ENCODE results near the gene CASQ2. TPM values are rescaled to one million over a fixed set of nuclear protein-coding genes. Genes with fewer than 3 reads are reported as not detected.

The CASQ2 gene
- total and polyA plus RNA-seq, 2 of the 13 experiments (the other 11 are each of a cell fraction or from before 2014, with no cell fraction given) = not detected

DNA sequence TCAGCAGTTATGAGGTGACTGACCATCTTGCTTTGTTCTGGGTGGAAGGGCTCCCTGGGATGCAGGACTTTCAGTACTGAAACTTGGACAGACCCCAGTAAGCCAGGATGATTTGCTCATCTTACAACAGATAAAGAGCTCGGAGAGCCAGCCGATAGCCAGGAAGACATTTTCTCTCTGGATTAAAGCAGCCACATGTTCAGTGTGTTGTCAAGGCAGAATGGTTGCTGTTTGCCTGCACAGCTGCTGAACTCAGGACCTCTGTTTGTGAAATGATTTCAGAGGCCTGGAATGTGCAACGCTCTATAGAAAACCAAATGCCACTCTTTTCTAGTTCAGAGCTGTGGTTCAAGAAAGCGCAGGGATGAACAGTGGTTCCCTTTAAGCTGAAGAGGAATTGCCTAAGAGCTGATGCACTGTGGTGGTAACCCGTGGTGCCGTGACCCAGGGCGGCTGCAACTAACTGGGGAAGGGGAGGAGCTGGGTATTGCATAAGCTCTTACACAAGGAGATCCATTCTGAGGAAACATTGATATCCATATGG, 40.7 kb downstream of the CASQ2 start (continued):
- TF ChIP-seq, protein P1, sequence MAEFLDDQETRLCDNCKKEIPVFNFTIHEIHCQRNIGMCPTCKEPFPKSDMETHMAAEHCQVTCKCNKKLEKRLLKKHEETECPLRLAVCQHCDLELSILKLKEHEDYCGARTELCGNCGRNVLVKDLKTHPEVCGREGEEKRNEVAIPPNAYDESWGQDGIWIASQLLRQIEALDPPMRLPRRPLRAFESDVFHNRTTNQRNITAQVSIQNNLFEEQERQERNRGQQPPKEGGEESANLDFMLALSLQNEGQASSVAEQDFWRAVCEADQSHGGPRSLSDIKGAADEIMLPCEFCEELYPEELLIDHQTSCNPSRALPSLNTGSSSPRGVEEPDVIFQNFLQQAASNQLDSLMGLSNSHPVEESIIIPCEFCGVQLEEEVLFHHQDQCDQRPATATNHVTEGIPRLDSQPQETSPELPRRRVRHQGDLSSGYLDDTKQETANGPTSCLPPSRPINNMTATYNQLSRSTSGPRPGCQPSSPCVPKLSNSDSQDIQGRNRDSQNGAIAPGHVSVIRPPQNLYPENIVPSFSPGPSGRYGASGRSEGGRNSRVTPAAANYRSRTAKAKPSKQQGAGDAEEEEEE (CRISPR knock-in tag; IDR thresholded peaks at IDR 0.05; ENCODE audit: borderline replicate concordance) = no peak
- TF ChIP-seq STAG1 (CRISPR knock-in tag; IDR thresholded peaks at IDR 0.05) = no peak
- no peak for TF ChIP-seq MAFF (IDR thresholded peaks at IDR 0.05; ENCODE audit: low read depth, low read length)
- TF ChIP-seq NR2F1 (CRISPR knock-in tag; IDR thresholded peaks at IDR 0.05) = 0 out of 4 replicates have a peak, but pooled peaks of 1 of the 2 experiments have one; percentile 45
- TF ChIP-seq ZSCAN21 (CRISPR knock-in tag; IDR thresholded peaks at IDR 0.05; ENCODE audit: borderline replicate concordance) = no peak
- no peak for TF ChIP-seq ZNF850 (CRISPR knock-in tag; conservative IDR thresholded peaks at IDR 0.05)
- TF ChIP-seq SKIL (CRISPR knock-in tag; IDR thresholded peaks at IDR 0.05; ENCODE audit: borderline replicate concordance) = no peak
- peak; percentile 44; the same call in 1 of the 2 replicates for TF ChIP-seq SALL1 (CRISPR knock-in tag; IDR thresholded peaks at IDR 0.05)
- no peak for TF ChIP-seq ZNF737 (CRISPR knock-in tag; IDR thresholded peaks at IDR 0.05; ENCODE audit: borderline replicate concordance)
- TF ChIP-seq FOXP1 (IDR thresholded peaks at IDR 0.05) = no peak
- TF ChIP-seq FOXP1 (CRISPR knock-in tag; IDR thresholded peaks at IDR 0.05) = 0 out of 2 replicates have a peak, but pooled peaks have one; percentile 25
- TF ChIP-seq CBX5 (CRISPR knock-in tag; IDR thresholded peaks at IDR 0.05; ENCODE audit: borderline replicate concordance) = peak; percentile 74; the same call in 1 of the 2 replicates
- TF ChIP-seq KDM5B (CRISPR knock-in tag; IDR thresholded peaks at IDR 0.05; ENCODE audit: borderline replicate concordance) = no peak
- TF ChIP-seq ZNF350 (CRISPR knock-in tag; IDR thresholded peaks at IDR 0.05; ENCODE audit: borderline replicate concordance, low read depth) = no peak
- TF ChIP-seq ZNF20 (CRISPR knock-in tag; IDR thresholded peaks at IDR 0.05) = no peak
- TF ChIP-seq, protein P2, sequence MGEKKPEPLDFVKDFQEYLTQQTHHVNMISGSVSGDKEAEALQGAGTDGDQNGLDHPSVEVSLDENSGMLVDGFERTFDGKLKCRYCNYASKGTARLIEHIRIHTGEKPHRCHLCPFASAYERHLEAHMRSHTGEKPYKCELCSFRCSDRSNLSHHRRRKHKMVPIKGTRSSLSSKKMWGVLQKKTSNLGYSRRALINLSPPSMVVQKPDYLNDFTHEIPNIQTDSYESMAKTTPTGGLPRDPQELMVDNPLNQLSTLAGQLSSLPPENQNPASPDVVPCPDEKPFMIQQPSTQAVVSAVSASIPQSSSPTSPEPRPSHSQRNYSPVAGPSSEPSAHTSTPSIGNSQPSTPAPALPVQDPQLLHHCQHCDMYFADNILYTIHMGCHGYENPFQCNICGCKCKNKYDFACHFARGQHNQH (CRISPR knock-in tag; IDR thresholded peaks at IDR 0.05) = 0 out of 2 replicates have a peak, but pooled peaks have one; percentile 28
- TF ChIP-seq ZNF75D (CRISPR knock-in tag; IDR thresholded peaks at IDR 0.05; ENCODE audit: borderline replicate concordance) = no peak
- TF ChIP-seq SRF (IDR thresholded peaks at IDR 0.05; ENCODE audit: low read depth, low read length) = no peak
- TF ChIP-seq FOXA3 (CRISPR knock-in tag; IDR thresholded peaks at IDR 0.05) = 0 out of 2 replicates have a peak, but pooled peaks have one; percentile 30
- TF ChIP-seq SNAI1 (CRISPR knock-in tag; IDR thresholded peaks at IDR 0.05; ENCODE audit: borderline replicate concordance) = no peak
- no peak for TF ChIP-seq REPIN1 (CRISPR knock-in tag; IDR thresholded peaks at IDR 0.05; ENCODE audit: borderline replicate concordance, low read depth)
- no peak for TF ChIP-seq ZNF333 (CRISPR knock-in tag; IDR thresholded peaks at IDR 0.05; ENCODE audit: borderline replicate concordance)
- no peak for TF ChIP-seq THAP7 (CRISPR knock-in tag; IDR thresholded peaks at IDR 0.05)
- no peak for TF ChIP-seq CREB3 (CRISPR knock-in tag; IDR thresholded peaks at IDR 0.05)
